Subcutaneous preadipocyte (primary cell): ENCODE measurements around the gene FANCD2OS. TPM values are rescaled to one million over a fixed set of nuclear protein-coding genes. Genes with fewer than 3 reads are reported as not detected.

ENCODE experiments used
- total RNA-seq: library from RNA; depleted of rRNA; stranded (reverse); fragments of >200 nt; gene quantifications from 2 replicates; pipeline ENCODE4 v1.2.3, GENCODE V29; 2012

FANCD2OS gene, protein sequence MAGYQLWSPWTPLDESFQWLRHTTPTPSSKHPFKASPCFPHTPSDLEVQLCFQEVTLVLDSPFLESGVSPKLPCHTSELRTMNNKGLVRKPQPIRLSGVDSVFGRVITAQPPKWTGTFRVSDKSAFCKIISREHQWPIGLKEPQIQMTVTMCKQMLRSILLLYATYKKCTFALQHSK
- not detected in 2 replicates for total RNA-seq

DNA sequence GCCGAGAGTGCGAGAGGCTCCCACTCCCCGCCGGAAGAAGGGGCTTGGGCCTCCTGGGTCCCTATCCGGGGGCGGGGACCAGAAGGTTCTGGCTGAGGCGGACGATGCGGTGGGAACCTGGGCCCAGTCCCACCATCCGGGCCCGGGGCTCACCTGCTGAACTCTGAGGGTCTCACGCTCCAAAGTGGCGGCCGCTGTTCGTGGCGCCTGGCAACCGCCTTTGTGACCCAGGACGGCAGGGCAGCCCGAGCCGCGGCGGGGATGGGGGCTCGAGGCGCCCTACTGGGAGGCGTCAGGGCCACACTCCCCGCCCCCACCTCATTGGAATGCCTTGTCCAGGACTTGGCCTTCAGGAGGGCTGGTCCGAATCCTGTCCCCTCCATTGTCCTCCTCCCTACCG is at the start of gene FANCD2OS:
TSS of gene FANCD2OS (minus strand) at position 165 of the 400 bp plus-strand sequence. CDS start 3,481 bp downstream, outside the sequence.

DNA sequence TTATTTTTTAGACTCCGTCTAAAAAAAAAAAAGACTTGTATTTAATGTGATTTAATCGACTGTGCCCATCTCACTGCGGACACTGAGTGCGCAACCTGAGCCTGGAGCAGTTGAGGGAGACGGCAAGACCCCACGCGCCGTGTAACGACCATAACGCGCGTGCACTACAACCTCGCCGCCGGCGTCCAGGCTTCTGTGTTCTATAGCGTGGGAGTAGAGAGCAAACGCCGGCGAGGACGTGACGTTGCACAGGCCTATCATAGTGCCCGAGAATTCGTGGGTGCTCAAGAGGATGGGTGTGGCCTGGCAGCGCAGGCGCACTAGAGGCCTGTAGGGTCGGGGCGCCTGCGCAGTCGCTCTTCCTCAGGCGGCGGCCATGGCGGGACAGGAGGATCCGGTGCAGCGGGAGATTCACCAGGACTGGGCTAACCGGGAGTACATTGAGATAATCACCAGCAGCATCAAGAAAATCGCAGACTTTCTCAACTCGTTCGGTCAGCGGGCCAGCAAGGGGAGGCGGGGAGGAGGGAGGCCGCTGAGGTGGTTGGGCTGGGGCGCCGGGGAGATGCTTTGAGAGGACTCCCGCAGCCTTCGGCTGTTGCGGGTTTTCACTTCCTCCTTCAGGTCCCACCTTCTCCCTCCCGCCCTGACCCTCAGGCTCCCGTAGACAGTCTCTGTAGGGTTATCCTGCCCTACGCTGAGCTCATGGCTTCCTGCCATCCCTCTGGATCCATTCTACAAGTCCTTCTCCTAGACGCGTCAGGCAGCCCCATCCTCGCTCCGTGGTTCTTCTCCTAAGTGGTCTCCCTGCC is 7.5 kb upstream of the FANCD2OS start, which contains the start of gene BRK1:
TSS of gene BRK1 (plus strand) at position 350 of the 812 bp plus-strand sequence. CDS start at position 377, 27 bp downstream.

Other genes starting within 250 kb of the FANCD2OS start
- 4.9 and 10.3 TPM in 2 replicates for gene CIDEC, start 228.0 kb downstream of the FANCD2OS start, total RNA-seq
- gene JAGN1, start 217.6 kb downstream of the FANCD2OS start, total RNA-seq: 32.8 and 40.1 TPM in 2 replicates
- 10.3 and 13.9 TPM in 2 replicates for gene IL17RE, start 205.4 kb downstream of the FANCD2OS start, total RNA-seq
- gene IL17RC, start 191.2 kb downstream of the FANCD2OS start, total RNA-seq: 84.5 and 128 TPM in 2 replicates
- gene CRELD1, start 174.4 kb downstream of the FANCD2OS start, total RNA-seq: 8.6 and 18.4 TPM in 2 replicates
- gene PRRT3, start 155.8 kb downstream of the FANCD2OS start, total RNA-seq: 2.6 and 3.1 TPM in 2 replicates
- gene EMC3, start 121.4 kb downstream of the FANCD2OS start, total RNA-seq: 36.0 and 57.0 TPM in 2 replicates
- gene FANCD2, start 81.8 kb downstream of the FANCD2OS start, total RNA-seq: 18.4 and 31.7 TPM in 2 replicates
- gene BRK1, start 7.4 kb upstream of the FANCD2OS start, total RNA-seq: 80.9 and 123 TPM in 2 replicates
- gene VHL, start 33.5 kb upstream of the FANCD2OS start, total RNA-seq: 23.5 and 32.8 TPM in 2 replicates
- 5.5 and 10.8 TPM in 2 replicates for gene IRAK2, start 56.7 kb upstream of the FANCD2OS start, total RNA-seq
- 14.3 and 22.9 TPM in 2 replicates for gene TATDN2, start 140.2 kb upstream of the FANCD2OS start, total RNA-seq
- not detected in 2 replicates for gene GHRL, start 184.7 kb upstream of the FANCD2OS start, total RNA-seq
- gene SEC13, start 212.9 kb upstream of the FANCD2OS start, total RNA-seq: 193 and 219 TPM in 2 replicates